Thyroid gland (tissue), 4 donors: ENCODE data around the gene TOP3A. TPM values are rescaled to one million over a fixed set of nuclear protein-coding genes. Genes with fewer than 3 reads are reported as not detected.
A peak's percentile ranks its signal among the peaks of the same experiment; 100 is the strongest.

Experiments used
- DNase-seq, 2 donors: peaks; one replicate each; pipeline ENCODE4 v3.0.0-alpha.2; 2019
- H3K27ac ChIP-seq, 3 donors: fragments of 200-600 bp; sonication (generic); 1 replicate in 2 of 3; 2 replicates in 1 of 3; pipeline ENCODE4 v1.5.1; 2016 to 2019; ENCODE audit warnings: mild to moderate bottlenecking in 1 of 3, moderate library complexity in 1 of 3
- H3K27me3 ChIP-seq: fragments of 200-600 bp; sonication (generic); one replicate; pipeline ENCODE4 v1.5.1; 2019
- H3K36me3 ChIP-seq, 2 donors: fragments of 200-600 bp; sonication (generic); one replicate each; pipeline ENCODE4 v1.5.1; 2016 to 2019
- H3K4me1 ChIP-seq, 2 donors: fragments of 200-600 bp; sonication (generic); one replicate each; pipeline ENCODE4 v1.5.1; 2017 to 2019
- H3K4me3 ChIP-seq, 3 donors: fragments of 200-600 bp; sonication (generic); replicated peaks in 1 of 3; 1 replicate in 2 of 3; 2 replicates in 1 of 3; pipeline ENCODE4 v1.5.1; 2016; ENCODE audit warnings: mild to moderate bottlenecking in 1 of 3
- H3K9me3 ChIP-seq: fragments of 200-600 bp; sonication (generic); one replicate; pipeline ENCODE4 v1.5.1; 2017
- POLR2A ChIP-seq, 2 donors: fragments of 450-650 bp; IDR thresholded peaks; one replicate each; pipeline ENCODE4 v1.6.1; 2017; ENCODE audit warnings: antibody characterized with exemption in 2 of 2, mild to moderate bottlenecking in 2 of 2, moderate library complexity in 1 of 2
- WGBS, 2 donors: methylation state at CpG; one replicate each; pipeline ENCODE4 v1.1.5; 2017; 5-methylcytosine and 5-hydroxymethylcytosine counted together
- intact Hi-C: fragments of 100-400 bp; cut with DNase I; formaldehyde crosslinking; loops from one replicate; pipeline ENCODE4 v1.15.1; 2023
- total RNA-seq, 4 donors: library from RNA; depleted of rRNA; stranded (reverse); fragments of >200 nt; gene quantifications; one replicate each; pipeline ENCODE4 v1.2.3, GENCODE V29; 2016
- TF ChIP-seq, protein P1 (sequence below), 6 experiments: fragments of 200-600 bp in 3 of 6; fragments of 450-650 bp in 3 of 6; sonication (generic) in 3 of 6; IDR thresholded peaks; one replicate each; pipeline ENCODE4 v1.5.1; 2016 to 2019; ENCODE audit warnings: antibody characterized with exemption in 6 of 6, mild to moderate bottlenecking in 2 of 6, inconsistent platforms in 1 of 6, moderate library complexity in 1 of 6

The TOP3A gene
- total RNA-seq, 4 donors from 2014 or later = 31.3 to 34.5 (median 32.5) TPM

DNA sequence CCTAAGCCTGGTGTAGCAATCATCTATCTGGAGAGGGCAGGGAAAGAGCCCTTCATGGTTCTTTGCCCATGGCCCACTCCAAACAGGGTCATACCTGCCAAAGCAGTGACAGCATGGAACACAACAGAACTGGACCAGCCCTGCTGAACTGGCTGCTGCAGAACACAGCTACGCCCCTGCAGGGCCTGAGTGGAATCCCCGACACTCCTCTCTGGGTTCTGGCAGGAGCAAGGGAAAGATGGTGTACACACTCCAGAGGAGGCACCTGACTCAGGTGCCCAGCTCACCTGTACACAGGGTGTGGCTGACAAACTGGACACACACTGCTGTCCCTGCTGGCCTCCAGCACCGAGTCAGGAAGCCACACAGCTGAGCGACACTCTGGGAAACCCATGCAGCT is 34.5 kb downstream of the TOP3A start:
- Histone ChIP-seq H3K27me3 (no peaks in the 10 kb centered on the region), H3K4me3 (no peak overlapping the region), H3K9me3 (no peaks in the 10 kb centered on the region), H3K4me1 (peaks cover 10 to 12% of the 10 kb centered on the region in 2 donors), H3K36me3 (peaks cover 37 to 40% of the 10 kb centered on the region in 2 donors), H3K27ac (peak overlapping the region; percentile 65 to 73 (median 65))
- TF ChIP-seq POLR2A (IDR thresholded peaks at IDR 0.05) = no peak
- TF ChIP-seq, protein P1, sequence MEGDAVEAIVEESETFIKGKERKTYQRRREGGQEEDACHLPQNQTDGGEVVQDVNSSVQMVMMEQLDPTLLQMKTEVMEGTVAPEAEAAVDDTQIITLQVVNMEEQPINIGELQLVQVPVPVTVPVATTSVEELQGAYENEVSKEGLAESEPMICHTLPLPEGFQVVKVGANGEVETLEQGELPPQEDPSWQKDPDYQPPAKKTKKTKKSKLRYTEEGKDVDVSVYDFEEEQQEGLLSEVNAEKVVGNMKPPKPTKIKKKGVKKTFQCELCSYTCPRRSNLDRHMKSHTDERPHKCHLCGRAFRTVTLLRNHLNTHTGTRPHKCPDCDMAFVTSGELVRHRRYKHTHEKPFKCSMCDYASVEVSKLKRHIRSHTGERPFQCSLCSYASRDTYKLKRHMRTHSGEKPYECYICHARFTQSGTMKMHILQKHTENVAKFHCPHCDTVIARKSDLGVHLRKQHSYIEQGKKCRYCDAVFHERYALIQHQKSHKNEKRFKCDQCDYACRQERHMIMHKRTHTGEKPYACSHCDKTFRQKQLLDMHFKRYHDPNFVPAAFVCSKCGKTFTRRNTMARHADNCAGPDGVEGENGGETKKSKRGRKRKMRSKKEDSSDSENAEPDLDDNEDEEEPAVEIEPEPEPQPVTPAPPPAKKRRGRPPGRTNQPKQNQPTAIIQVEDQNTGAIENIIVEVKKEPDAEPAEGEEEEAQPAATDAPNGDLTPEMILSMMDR (IDR thresholded peaks at IDR 0.05) = peak in 4 of 6 experiments; percentile 39 to 55 (median 44)
- WGBS, 2 donors = 44 to 73% methylated on average over 2 to 3 of the region's 4 CpGs
- intact Hi-C loops = no loop called here
- DNase-seq = peak; percentile 94

DNA sequence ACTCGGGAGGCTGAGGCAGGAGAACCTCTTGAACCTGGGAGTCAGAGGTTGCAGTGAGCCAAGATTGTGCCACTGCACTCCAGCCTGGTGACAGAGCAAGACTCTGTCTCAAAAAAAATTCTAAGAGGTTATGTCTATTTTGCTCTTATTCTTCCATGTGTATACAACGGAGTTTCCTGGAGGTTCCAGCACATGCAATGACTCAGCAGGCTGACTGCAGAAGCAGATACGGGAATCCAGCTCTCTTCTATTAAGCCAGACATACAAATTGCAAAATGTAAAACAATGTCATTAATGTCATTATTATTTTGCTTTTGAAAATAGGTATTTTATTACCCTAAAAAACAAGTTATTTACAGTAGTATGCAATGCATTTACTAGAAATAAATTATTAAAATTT is 35.9 kb downstream of the TOP3A start:
- Histone ChIP-seq H3K27me3 (no peaks in the 10 kb centered on the region), H3K4me3 (no peak overlapping the region), H3K27ac (no peak overlapping the region), H3K9me3 (no peaks in the 10 kb centered on the region), H3K4me1 (peaks cover 10 to 12% of the 10 kb centered on the region in 2 donors), H3K36me3 (peaks cover 39 to 41% of the 10 kb centered on the region in 2 donors)
- intact Hi-C loops = no loop called here
- WGBS, 2 donors = 84 to 93% methylated on average over 3 of the region's 3 CpGs
- no peak for DNase-seq
- no peak for TF ChIP-seq POLR2A (IDR thresholded peaks at IDR 0.05)
- TF ChIP-seq, protein P1 (IDR thresholded peaks at IDR 0.05) = no peak

DNA sequence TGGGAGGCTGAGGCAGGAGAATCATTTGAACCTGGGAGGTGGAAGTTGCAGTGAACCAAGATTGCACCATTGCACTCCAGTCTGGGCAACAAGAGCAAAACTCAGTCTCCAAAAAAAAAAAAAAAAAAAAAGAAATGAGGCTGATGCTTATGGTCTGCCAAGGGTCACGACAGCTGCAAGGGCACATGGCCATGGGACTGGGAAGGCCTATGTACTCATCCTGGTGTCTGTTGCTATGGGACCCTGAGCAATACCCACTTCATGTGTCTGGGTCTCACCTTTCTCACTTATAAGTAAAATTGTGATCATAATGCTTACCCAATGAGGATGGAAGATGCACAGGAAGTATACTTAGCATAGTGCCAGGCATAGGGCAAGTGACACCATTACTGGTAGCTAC is 37.7 kb downstream of the TOP3A start:
- H3K36me3 ChIP-seq = peaks cover 29 to 36% of the 10 kb centered on the region in 2 donors
- intact Hi-C loops = no loop called here
- WGBS, 2 donors = 87 to 90% methylated on average over 1 of the region's 1 CpG

DNA sequence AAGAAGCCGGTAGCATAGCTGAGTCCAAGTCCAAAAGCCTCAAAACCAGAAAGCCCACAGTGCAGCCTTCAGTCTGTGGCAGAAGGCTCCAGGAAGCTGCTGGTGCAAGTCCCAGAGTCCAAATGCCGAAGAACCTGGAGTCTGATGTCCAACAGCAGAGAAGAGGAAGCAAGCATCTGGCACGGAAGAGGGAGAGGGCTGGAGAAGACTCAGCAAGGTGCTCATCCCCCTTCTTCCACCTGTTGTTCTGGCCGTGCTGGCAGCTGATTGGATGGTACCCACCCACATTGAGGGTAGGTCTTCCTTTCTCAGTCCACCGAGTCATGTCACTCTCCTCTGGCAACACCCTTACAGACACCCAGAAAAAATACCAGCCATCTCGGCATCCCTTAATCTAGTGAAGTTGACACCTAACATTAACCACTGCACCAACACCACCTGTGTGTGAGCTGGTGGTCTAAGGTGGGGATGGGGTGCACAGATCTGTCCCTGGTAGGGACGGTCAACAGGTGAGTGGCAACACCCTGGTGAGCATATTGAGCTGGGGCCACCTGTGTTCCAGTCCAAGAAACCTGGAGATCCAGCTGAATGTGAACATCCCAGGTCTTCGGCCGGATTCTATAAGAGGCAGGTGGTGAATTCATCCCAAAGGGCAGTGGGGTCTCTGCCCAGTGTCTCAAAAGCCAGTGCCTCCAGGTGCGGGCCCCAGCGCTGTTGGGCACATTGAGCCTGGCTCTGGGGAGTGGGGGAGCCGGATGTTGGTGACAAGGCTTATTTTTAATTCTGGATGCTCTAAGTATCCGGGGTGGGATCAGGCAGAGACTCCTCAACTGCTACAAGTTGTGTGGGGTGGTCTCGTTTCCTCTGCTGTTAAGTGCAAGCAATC is 44.5 kb downstream of the TOP3A start:
- intact Hi-C loops = no loop called here
- WGBS, 2 donors = 89% methylated on average over 14 of the region's 14 CpGs
- no peaks in the 10 kb centered on the region for H3K4me1 ChIP-seq
- no peak overlapping the region for H3K4me3 ChIP-seq
- H3K36me3 ChIP-seq = peaks cover 9 to 14% of the 10 kb centered on the region in 2 donors
- DNase-seq = no peak
- no peaks in the 10 kb centered on the region for H3K27me3 ChIP-seq
- H3K9me3 ChIP-seq = no peaks in the 10 kb centered on the region
- no peak overlapping the region for H3K27ac ChIP-seq
- no peak for TF ChIP-seq POLR2A (IDR thresholded peaks at IDR 0.05)
- TF ChIP-seq, protein P1 (IDR thresholded peaks at IDR 0.05) = no peak

More for the DNA sequence above, 37.7 kb downstream of the TOP3A start:
- no peak overlapping the region for H3K4me3 ChIP-seq
- no peak overlapping the region for H3K27ac ChIP-seq
- no peak for DNase-seq
- H3K4me1 ChIP-seq = peaks cover 10 to 12% of the 10 kb centered on the region in 2 donors
- no peak for TF ChIP-seq POLR2A (IDR thresholded peaks at IDR 0.05)
- TF ChIP-seq, protein P1 (IDR thresholded peaks at IDR 0.05) = no peak
- H3K9me3 ChIP-seq = no peaks in the 10 kb centered on the region
- no peaks in the 10 kb centered on the region for H3K27me3 ChIP-seq
